IMR-90 (cell line): Measurements from ENCODE around the gene ALDOA. TPM values are rescaled to one million over a fixed set of nuclear protein-coding genes. Genes with fewer than 3 reads are reported as not detected.

Experiments used
- ATAC-seq: fragments of 200-7000 bp; cut with Tn5 transposase; 2 replicates; pipeline ENCODE4 v1.9.1; 2020; ENCODE audit warnings: low read depth, mild to moderate bottlenecking, moderate library complexity
- BruUV-seq: library from RNA; stranded (reverse); fragments of 400-500 nt; replicated peaks from 2 replicates; lab custom pipeline; 2021; lab: Mats Ljungman, UMichigan
- CTCF ChIA-PET: fragments of 300-600 bp; formaldehyde crosslinking; extraction: SDS; loops from one replicate; lab custom pipeline; 2021; ENCODE audit warnings: antibody characterized with exemption; lab: Yijun Ruan, JAX
- POLR2A ChIA-PET: fragments of 300-600 bp; sonication (Branson Sonifier 250); formaldehyde crosslinking; loops from one replicate; lab custom pipeline; 2022; ENCODE audit warnings: antibody characterized with exemption; ENCODE audit not compliant: unreplicated experiment; lab: Charles Lee
- DNase-seq: peaks from one replicate; pipeline ENCODE4 v3.0.0; 2013
- H2AFZ ChIP-seq: replicated peaks from 2 replicates; pipeline ENCODE3; 2013; ENCODE audit warnings: low read length, mild to moderate bottlenecking; ENCODE audit not compliant: poor library complexity
- H2AK5ac ChIP-seq: 2 replicates; pipeline ENCODE4 v1.6.1; 2013; ENCODE audit warnings: low read depth, low read length, inconsistent platforms
- H2AK9ac ChIP-seq: replicated peaks from 2 replicates; pipeline ENCODE3; 2013; ENCODE audit warnings: mild to moderate bottlenecking, low read depth, low read length, moderate library complexity; ENCODE audit not compliant: poor library complexity
- H2BK120ac ChIP-seq: 2 replicates; pipeline ENCODE4 v1.6.1; 2013; ENCODE audit warnings: low read depth, low read length, inconsistent platforms
- H2BK15ac ChIP-seq: 3 replicates; pipeline ENCODE4 v1.6.1; 2013; ENCODE audit warnings: low read depth, low read length, inconsistent platforms
- H2BK20ac ChIP-seq: 2 replicates; pipeline ENCODE4 v1.6.1; 2013; ENCODE audit warnings: low read depth, mild to moderate bottlenecking, inconsistent platforms, low read length, moderate library complexity
- H2BK5ac ChIP-seq: 2 replicates; pipeline ENCODE4 v1.6.1; 2013; ENCODE audit warnings: mild to moderate bottlenecking, low read depth, low read length, inconsistent platforms; ENCODE audit not compliant: poor library complexity, severe bottlenecking
- H3K14ac ChIP-seq: replicated peaks from 2 replicates; pipeline ENCODE4 v1.6.1; 2013; ENCODE audit warnings: low read depth, low read length, inconsistent platforms
- H3K18ac ChIP-seq: 2 replicates; pipeline ENCODE4 v1.6.1; 2013; ENCODE audit warnings: low read depth, low read length, control low read depth
- H3K23ac ChIP-seq: 2 replicates; pipeline ENCODE4 v1.6.1; 2013; ENCODE audit warnings: low read depth, low read length, inconsistent platforms
- H3K27ac ChIP-seq: 2 replicates; pipeline ENCODE4 v1.5.1; 2013; ENCODE audit warnings: mild to moderate bottlenecking, control low read depth, low read length; ENCODE audit not compliant: insufficient read depth
- H3K27me3 ChIP-seq: 2 replicates; pipeline ENCODE4 v1.6.1; 2013; ENCODE audit warnings: low read length; ENCODE audit not compliant: control insufficient read depth, insufficient read depth
- H3K36me3 ChIP-seq: 2 replicates; pipeline ENCODE4 v1.6.1; 2013; ENCODE audit warnings: low read length, mixed read lengths; ENCODE audit not compliant: control insufficient read depth, insufficient read depth
- H3K4ac ChIP-seq: 2 replicates; pipeline ENCODE4 v1.6.1; 2013; ENCODE audit warnings: low read depth, low read length, inconsistent platforms
- H3K4me1 ChIP-seq: 2 replicates; pipeline ENCODE4 v1.6.1; 2013; ENCODE audit warnings: low read length, mixed read lengths; ENCODE audit not compliant: control insufficient read depth, insufficient read depth
- H3K4me2 ChIP-seq: 2 replicates; pipeline ENCODE4 v1.6.1; 2013; ENCODE audit warnings: low read depth, mild to moderate bottlenecking, control low read depth, low read length, moderate library complexity
- H3K4me3 ChIP-seq: 2 replicates; pipeline ENCODE4 v1.5.1; 2013; ENCODE audit warnings: low read depth, mild to moderate bottlenecking, control low read depth, low read length, moderate library complexity; ENCODE audit not compliant: insufficient read depth
- H3K56ac ChIP-seq: 2 replicates; pipeline ENCODE4 v1.6.1; 2013; ENCODE audit warnings: low read length, inconsistent platforms; ENCODE audit not compliant: insufficient read depth; ENCODE audit errors: extremely low read depth
- H3K79me1 ChIP-seq, 2 experiments: 2 replicates each; pipeline ENCODE4 v1.6.1; 2013; ENCODE audit warnings: low read length in 2 of 2, inconsistent platforms in 1 of 2, low read depth in 1 of 2
- H3K9ac ChIP-seq: 2 replicates; pipeline ENCODE4 v1.6.1; 2013; ENCODE audit warnings: low read depth, low read length, control low read depth
- H3K9me1 ChIP-seq: 2 replicates; pipeline ENCODE4 v1.6.1; 2013; ENCODE audit warnings: low read length, inconsistent platforms; ENCODE audit not compliant: insufficient read depth
- H3K9me3 ChIP-seq: 2 replicates; pipeline ENCODE4 v1.6.1; 2013; ENCODE audit warnings: low read length; ENCODE audit not compliant: control insufficient read depth, insufficient read depth
- H4K20me1 ChIP-seq: 2 replicates; pipeline ENCODE4 v1.6.1; 2013; ENCODE audit warnings: low read length, inconsistent platforms; ENCODE audit not compliant: insufficient read depth
- H4K5ac ChIP-seq: 2 replicates; pipeline ENCODE4 v1.6.1; 2013; ENCODE audit warnings: mild to moderate bottlenecking, low read depth, low read length, control low read depth
- H4K8ac ChIP-seq, 2 experiments: 2 replicates each; pipeline ENCODE4 v1.6.1; 2013; ENCODE audit warnings: low read depth in 2 of 2, low read length in 2 of 2, control low read depth in 1 of 2, inconsistent platforms in 1 of 2
- H4K91ac ChIP-seq: 2 replicates; pipeline ENCODE4 v1.6.1; 2013; ENCODE audit warnings: low read depth, low read length, inconsistent platforms; ENCODE audit not compliant: insufficient read depth
- BHLHE40 ChIP-seq: fragments of 150-350 bp; IDR thresholded peaks from 2 replicates; pipeline ENCODE4 v1.6.1; 2016; ENCODE audit warnings: mild to moderate bottlenecking, low read depth, low read length
- CEBPB ChIP-seq: IDR thresholded peaks from 2 replicates; pipeline ENCODE4 v1.6.1; 2012; ENCODE audit warnings: low read depth, low read length, improper control_type of control experiment
- MAFK ChIP-seq: IDR thresholded peaks from 2 replicates; pipeline ENCODE4 v1.6.1; 2012; ENCODE audit warnings: low read depth, low read length, improper control_type of control experiment
- MAZ ChIP-seq: IDR thresholded peaks from 2 replicates; pipeline ENCODE4 v1.6.1; 2012; ENCODE audit warnings: low read depth, mild to moderate bottlenecking, low read length, improper control_type of control experiment, moderate library complexity, borderline replicate concordance
- MXI1 ChIP-seq: IDR thresholded peaks from 2 replicates; pipeline ENCODE4 v1.6.1; 2012; ENCODE audit warnings: low read depth, mild to moderate bottlenecking, low read length, moderate library complexity, borderline replicate concordance
- NFE2L2 ChIP-seq: fragments of 150-350 bp; IDR thresholded peaks from 2 replicates; pipeline ENCODE4 v1.6.1; 2016; ENCODE audit warnings: low read depth, mild to moderate bottlenecking, low read length
- POLR2A ChIP-seq: IDR thresholded peaks from 2 replicates; pipeline ENCODE4 v1.6.1; 2012; ENCODE audit warnings: mild to moderate bottlenecking, low read depth, low read length
- RAD21 ChIP-seq: IDR thresholded peaks from 2 replicates; pipeline ENCODE4 v1.6.1; 2012; ENCODE audit warnings: low read length, improper control_type of control experiment
- RCOR1 ChIP-seq: IDR thresholded peaks from 2 replicates; pipeline ENCODE4 v1.6.1; 2012; ENCODE audit warnings: mild to moderate bottlenecking, low read length, improper control_type of control experiment; ENCODE audit not compliant: insufficient replicate concordance
- RFX5 ChIP-seq: IDR thresholded peaks from 2 replicates; pipeline ENCODE4 v1.8.0; 2012; ENCODE audit warnings: low read depth, mild to moderate bottlenecking, low read length, moderate library complexity
- SMC3 ChIP-seq: fragments of 150-350 bp; IDR thresholded peaks from 2 replicates; pipeline ENCODE4 v1.6.1; 2016; ENCODE audit warnings: low read depth, mild to moderate bottlenecking, antibody characterized with exemption, low read length, moderate library complexity
- WGBS, 2 experiments: methylation state at CpG; one replicate each; pipeline versions ENCODE4 v1.1.5 to v1.1.7; 2013; ENCODE audit warnings: missing lambda C conversion rate in 2 of 2; ENCODE audit not compliant: insufficient read length in 1 of 2; ENCODE audit errors: extremely low coverage in 2 of 2; 5-methylcytosine and 5-hydroxymethylcytosine counted together
- dilution Hi-C: fragments of 300-500 bp; cut with HindIII; formaldehyde crosslinking; loops from one replicate; pipeline ENCODE4 v1.14.3; 2018; ENCODE audit warnings: low sequenced_read_pairs; ENCODE audit not compliant: unreplicated experiment
- in situ Hi-C: fragments of 300-500 bp; cut with MboI; formaldehyde crosslinking; loops from 3 replicates; pipeline ENCODE4 v1.14.3; 2019; ENCODE audit warnings: low sequenced_read_pairs, inconsistent platforms, mixed read lengths
- intact Hi-C: fragments of 100-400 bp; cut with micrococcal nuclease; formaldehyde crosslinking; loops from 2 replicates; pipeline ENCODE4 v1.10.0; 2022
- polyA plus RNA-seq, 3 experiments: library from polyadenylated mRNA; depleted of rRNA; stranded (reverse); fragments of >200 nt; gene quantifications; 2 replicates each; pipeline ENCODE4 v1.2.3, GENCODE V29; 2012; ENCODE audit warnings: low replicate concordance in 1 of 3
- total RNA-seq: library from RNA; depleted of rRNA; stranded (reverse); fragments of >200 nt; gene quantifications from 2 replicates; pipeline ENCODE4 v1.2.3, GENCODE V29; 2012

ALDOA gene
- total and polyA plus RNA-seq, 2 of the 4 experiments (the other 2 are of a cell fraction), result 1,697 to 1,990 TPM

- Histone ChIP-seq H3K18ac (no peak overlapping the region), H3K36me3 (no peaks in the 10 kb centered on the region; the same call in 1 of the 2 replicates), H3K27ac (peak overlapping the region; percentile 14; the same call in 1 of the 2 replicates), H2BK20ac (peak overlapping the region; percentile 1; the same call in 1 of the 2 replicates), H2BK120ac (peak overlapping the region; percentile 1; the same call in 1 of the 2 replicates), H3K4ac (peak overlapping the region; percentile 51), H2BK15ac (peak overlapping the region; percentile 70; the same call in 2 of the 3 replicates), H2AFZ (peak overlapping the region; percentile 49), H3K4me1 (peaks cover 7% of the 10 kb centered on the region), H3K9ac (peak overlapping the region; percentile 30; the same call in 1 of the 2 replicates), H4K5ac (no peak overlapping the region), H3K4me2 (no peak overlapping the region), H4K8ac (peak overlapping the region; percentile 5 to 11; a peak in 1 of 4 replicates), H4K91ac (peak overlapping the region; percentile 68; the same call in 1 of the 2 replicates), H2AK9ac (peak overlapping the region; percentile 79), H3K9me3 (no peaks in the 10 kb centered on the region), H3K27me3 (no peaks in the 10 kb centered on the region), H3K23ac (no peak overlapping the region), H2AK5ac (peak overlapping the region; percentile 95), H3K14ac (peak overlapping the region; percentile 71; the same call in 1 of the 2 replicates), H3K9me1 (peaks cover 14% of the 10 kb centered on the region), H3K56ac (no peak overlapping the region), H3K4me3 (no peak overlapping the region), H4K20me1 (no peaks in the 10 kb centered on the region; the same call in 1 of the 2 replicates), H3K79me1 (peaks cover 6 to 42% of the 10 kb centered on the region in 2 experiments; a peak in 2 of 4 replicates), H2BK5ac (peak overlapping the region; percentile 14)
- DNase-seq (no peak), ATAC-seq (no peak)
- in situ Hi-C loops, result no loop called here
- POLR2A ChIA-PET, result no interaction called here
- no TSS peak for BruUV-seq
- WGBS, 2 experiments, result no CpG with 5 or more reads among the region's 8 CpGs
- TF ChIP-seq RCOR1 (no peak), BHLHE40 (no peak), RFX5 (no peak), RAD21 (no peak), CEBPB (no peak), MAFK (no peak), MXI1 (no peak), POLR2A (no peak), NFE2L2 (no peak), SMC3 (no peak), MAZ (no peak)
- CTCF ChIA-PET, result interaction anchor here (1.4 to 1.6 kb wide), 2 partner anchors 11 to 12 kb away, joined by 3 to 7 read pairs; partner anchors contain the start of gene ALDOA
- intact Hi-C loops, result no loop called here
- dilution Hi-C loops, result no loop called here
These were observed 11.1 kb upstream of the ALDOA start for GRCh38 chr16:30054451-30054850.
